Measurements from ENCODE around the gene IMPA2.
"Not testable (repeated sequence)": the region's sequence is repeated elsewhere in the genome, so short reads cannot be mapped to it uniquely, and the experiment has no call there.

Gene IMPA2

GRCh38 chr18:12048010-12048826, 66.9 kb downstream of the IMPA2 start:
- no peak for DNase-seq (ENCODE audit: low read depth in 4 of 4, low spot score in 1 of 4)

GRCh38 chr18:12048827-12049175, 67.5 kb downstream of the IMPA2 start:
- no peak for DNase-seq (ENCODE audit: low read depth in 4 of 4, low spot score in 1 of 4)

- no peak for DNase-seq (ENCODE audit: low read depth in 4 of 4, low spot score in 1 of 4)
These were observed 68.9 kb downstream of the IMPA2 start for GRCh38 chr18:12049978-12050811.

GRCh38 chr18:12052866-12053265, 71.6 kb downstream of the IMPA2 start:
- no peak for DNase-seq (ENCODE audit: low read depth in 4 of 4, low spot score in 1 of 4)

- no peak for DNase-seq (ENCODE audit: low read depth in 4 of 4, low spot score in 1 of 4)
These were observed 72.0 kb downstream of the IMPA2 start for GRCh38 chr18:12053289-12053688.

DNA sequence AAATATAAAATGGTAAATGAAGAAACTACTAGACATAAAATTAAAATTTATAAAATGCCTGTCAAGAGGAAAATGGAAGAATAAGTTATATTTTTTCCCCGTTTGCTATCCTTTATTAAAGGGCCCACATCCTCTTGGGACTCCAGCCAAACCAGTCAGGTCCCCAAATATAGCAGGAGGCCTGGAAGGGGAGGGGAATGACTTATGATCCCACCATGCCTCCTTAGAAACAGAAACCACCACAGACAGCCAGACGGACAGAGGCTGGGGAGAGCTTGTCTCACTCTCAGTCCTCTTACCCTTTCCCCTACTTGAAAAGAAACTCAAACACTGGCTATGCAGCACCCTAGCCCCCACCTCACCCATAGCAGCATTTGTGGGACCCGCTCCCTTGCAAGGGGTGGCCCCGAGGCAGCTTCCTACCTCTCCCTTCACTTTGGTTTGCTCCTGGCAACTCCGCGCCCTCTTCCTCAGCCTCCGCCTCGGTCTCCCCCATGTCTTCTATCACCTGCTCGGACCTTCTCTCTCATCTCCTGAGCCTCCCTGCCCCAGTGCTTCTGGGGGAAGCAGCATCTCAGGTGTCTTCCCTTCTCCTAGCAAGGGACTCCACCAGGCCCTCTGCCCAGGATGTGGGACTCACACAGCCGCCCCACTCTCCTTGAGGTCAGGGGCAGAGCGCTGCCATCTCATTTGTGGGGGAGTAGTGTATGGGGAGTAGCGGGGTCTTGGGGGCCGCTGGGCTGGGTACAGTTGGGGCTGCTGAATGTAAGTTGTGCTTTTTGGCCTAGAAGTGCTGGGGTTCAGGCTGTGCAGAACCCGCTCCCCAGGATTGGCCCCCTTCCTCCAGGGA, 75.0 kb downstream of the IMPA2 start:
- no peak for DNase-seq (ENCODE audit: low read depth in 4 of 4, low spot score in 1 of 4)

GRCh38 chr18:12056884-12057402, 75.6 kb downstream of the IMPA2 start:
- no peak for DNase-seq (ENCODE audit: low read depth in 4 of 4, low spot score in 1 of 4)

DNA sequence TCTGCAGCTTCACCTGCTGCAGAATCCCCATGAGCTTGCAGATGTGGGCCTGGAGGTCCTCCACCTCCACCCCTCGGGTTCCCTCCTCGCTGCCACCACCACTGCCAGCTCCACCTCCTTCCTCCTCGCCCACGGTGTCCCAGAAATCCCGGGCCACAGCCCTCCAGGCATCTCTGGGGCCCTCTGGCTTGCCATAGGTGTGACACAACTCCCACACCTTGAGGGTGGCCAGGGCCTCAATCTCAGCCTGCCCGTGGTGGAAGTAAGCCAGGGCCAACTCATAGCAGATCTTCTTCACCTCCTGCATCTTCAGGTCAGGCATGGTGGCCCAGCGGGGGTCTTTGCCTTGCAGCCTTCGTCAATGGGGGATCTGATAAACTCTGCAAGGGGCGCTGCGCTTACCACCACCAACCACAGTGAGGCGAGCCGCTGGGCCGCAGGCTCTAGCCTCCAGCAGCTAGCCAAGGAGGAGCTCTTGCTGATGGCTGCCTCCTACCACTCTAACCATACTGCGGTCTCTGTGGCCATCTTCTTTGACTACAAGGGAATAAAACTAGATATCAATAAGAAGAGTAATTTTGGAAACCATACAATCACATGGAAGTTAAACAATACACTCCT, 76.2 kb downstream of the IMPA2 start:
- DNase-seq (ENCODE audit: low read depth in 4 of 4, low spot score in 1 of 4): no peak

DNA sequence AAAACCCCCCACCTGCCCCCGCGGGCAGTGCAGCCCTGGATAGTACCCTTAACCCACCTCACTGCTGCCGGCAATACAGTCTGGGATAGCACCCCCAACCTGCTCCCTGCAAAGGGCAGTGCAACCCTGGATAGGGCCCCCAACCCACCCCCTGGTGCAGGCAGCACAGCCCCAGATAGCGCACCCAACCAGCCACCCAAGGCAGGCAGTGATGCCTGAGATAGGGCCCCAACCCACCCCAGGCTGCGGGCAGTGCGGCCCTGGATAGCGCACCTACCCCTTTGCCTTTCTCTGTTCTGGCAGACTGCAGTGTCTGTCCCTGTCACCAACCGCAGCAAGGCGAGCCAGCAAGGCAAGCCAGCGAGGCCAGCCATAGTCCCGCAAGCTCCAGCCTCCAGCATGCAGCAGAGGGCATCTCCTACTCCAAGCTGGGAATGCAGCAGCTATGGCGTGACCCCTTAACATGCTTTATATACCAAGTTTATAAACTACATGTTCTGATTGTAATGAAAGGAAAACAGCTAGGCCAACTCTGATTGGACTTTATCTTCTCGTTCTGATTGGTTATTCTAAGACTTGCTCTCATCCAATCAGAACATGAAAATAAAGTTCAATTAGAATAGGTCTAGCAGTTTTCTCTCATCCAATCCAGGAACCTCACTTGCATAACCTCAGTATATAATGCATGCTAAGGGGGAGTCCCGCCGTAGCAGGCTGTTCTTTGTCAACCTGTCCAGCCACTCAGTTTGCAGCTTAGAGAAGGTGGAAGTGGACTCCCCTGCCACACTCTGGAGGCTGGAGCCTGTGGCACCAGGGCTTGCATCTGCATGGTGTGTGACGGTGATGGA, 78.3 kb downstream of the IMPA2 start:
- no peak for DNase-seq (ENCODE audit: low read depth in 4 of 4, low spot score in 1 of 4)

DNA sequence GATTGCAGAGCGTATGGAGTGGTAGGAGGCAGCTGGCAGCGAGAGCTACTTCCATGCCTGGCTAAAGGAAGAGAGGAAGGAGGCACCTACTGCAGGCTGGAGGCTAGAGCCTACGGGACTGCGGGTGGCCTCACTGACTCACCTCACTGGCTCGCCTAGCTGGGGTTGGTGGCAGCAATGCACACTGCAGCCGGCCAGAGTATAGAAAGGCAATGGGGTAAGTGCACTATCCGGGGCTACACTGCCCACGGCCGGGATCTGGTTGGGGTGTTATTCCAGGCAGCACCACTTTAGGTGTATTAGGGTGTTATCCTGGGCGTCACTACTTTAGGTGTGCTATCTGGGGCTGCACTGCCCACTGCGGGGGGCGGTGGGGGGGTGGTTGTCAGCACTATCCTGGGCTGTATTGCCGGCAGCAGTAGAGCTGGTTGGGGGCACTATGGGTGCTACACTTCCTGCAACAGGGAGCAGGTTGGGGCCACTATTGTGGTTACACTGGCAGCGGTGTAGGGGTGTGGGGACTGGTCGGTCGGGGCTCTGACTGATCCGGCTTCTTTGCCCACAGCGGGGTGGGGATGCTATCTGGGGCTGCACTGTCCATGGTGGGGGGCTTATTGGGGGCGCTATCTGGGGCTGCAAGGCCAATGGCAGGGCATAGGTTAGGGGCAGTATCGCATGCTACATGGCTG, 79.0 kb downstream of the IMPA2 start:
- no peak for DNase-seq (ENCODE audit: low read depth in 4 of 4, low spot score in 1 of 4)

DNA sequence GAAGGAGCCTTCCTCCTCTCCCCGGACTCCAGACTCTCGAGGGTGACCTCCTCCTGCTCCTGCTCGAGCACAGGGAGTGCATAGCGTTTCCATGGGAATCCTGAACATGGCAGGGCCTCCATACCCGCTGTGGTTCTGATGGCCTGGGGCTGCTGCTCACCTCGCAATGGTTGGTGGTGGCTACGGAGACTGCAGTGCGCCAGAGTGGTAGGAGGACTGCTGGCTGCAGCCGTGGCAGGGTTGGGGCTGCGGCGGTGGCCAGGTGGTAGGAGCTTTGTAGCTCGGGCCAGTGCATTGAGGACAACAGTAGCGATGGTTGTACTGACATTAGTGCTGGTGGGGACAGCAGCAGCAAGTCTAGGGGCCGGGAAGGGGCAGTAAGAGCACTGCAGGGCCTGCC, 80.4 kb downstream of the IMPA2 start:
- DNase-seq (ENCODE audit: low read depth in 4 of 4, low spot score in 1 of 4): no peak

- no peak for DNase-seq (ENCODE audit: low read depth in 4 of 4, low spot score in 1 of 4)
These were observed 81.7 kb downstream of the IMPA2 start for GRCh38 chr18:12062974-12063373.

GRCh38 chr18:12064086-12064763, 82.9 kb downstream of the IMPA2 start:
- no peak for DNase-seq (ENCODE audit: low read depth in 4 of 4, low spot score in 1 of 4)

- DNase-seq (ENCODE audit: low read depth in 4 of 4, low spot score in 1 of 4): no peak
These were observed 84.1 kb downstream of the IMPA2 start for GRCh38 chr18:12065397-12065796.

DNA sequence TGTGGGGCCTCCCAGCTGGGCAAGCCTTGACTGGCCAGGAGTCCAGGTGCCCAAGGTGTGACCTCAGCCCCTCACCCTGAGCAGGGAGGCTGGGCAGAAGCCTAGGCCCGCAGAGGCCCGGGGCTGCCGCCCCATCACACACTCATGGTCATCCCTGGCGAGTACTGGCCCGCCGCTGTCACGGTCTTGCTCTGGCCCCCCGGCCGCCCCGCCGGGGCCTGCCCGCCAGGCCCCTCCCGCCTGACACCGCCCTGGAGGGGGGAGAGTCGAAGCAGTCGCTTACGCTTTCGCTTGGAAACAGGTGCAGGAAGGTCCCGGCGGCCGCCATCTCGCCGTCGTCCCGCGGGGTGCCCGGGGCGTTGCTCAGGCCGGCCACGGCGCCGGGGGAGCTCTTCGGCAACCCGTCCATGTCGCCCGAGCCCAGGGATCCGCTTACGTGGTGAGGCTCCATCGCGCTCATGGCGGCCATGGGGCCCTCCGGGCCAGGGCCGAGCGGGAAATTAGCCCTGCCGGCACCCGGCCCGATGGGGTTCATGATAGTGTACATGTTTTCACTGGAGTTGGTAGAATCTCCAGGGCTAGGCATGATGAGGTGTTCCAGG, 85.7 kb downstream of the IMPA2 start:
- no peak for DNase-seq (ENCODE audit: low read depth in 4 of 4, low spot score in 1 of 4)

DNA sequence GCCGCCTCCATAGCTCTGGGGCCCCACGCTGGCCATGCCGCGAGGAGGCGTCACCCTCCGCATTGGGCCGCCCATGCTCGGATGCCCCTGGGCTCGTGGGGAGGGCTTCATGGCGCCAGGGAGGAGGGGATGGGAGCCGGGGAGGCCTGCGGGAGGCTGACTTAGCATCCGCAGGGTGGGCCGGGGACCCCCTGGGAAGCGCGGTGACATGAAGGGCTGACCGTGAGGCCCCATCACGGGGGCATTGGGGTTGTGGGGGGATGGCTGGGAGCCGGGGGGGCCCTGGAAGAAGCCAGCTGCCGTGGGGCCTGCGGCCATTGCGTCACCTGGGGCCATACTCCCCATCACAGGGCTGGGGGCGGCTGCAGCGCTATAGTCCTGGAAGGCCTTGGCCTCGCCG, 86.4 kb downstream of the IMPA2 start:
- DNase-seq (ENCODE audit: low read depth in 4 of 4, low spot score in 1 of 4): no peak

GRCh38 chr18:12068316-12068949, 87.1 kb downstream of the IMPA2 start:
- DNase-seq (ENCODE audit: low read depth in 4 of 4, low spot score in 1 of 4): not testable (repeated sequence)

GRCh38 chr18:12068950-12069320, 87.6 kb downstream of the IMPA2 start:
- no peak for DNase-seq (ENCODE audit: low read depth in 4 of 4, low spot score in 1 of 4)

Data from stimulated activated CD4-positive, alpha-beta T cell treated with anti-CD3 and anti-CD28 coated beads, Interleukin-1b, Interleukin-23, amount 100 ng/mL, for 24 hours (primary cell).